GM12865 (cell line): ENCODE data around the gene MDM1.

Source experiments
- DNase-seq: peaks from one replicate; pipeline ENCODE4 v3.0.0; 2010; ENCODE audit warnings: low read depth
- H3K4me3 ChIP-seq: 2 replicates; pipeline ENCODE4 v1.5.1; 2011; ENCODE audit warnings: mild to moderate bottlenecking, low read depth, low read length, control low read depth
- CTCF ChIP-seq: IDR thresholded peaks from 2 replicates; pipeline ENCODE4 v1.5.1; 2011; ENCODE audit warnings: low read length, control low read depth, low read depth, inconsistent platforms; ENCODE audit not compliant: insufficient read depth; ENCODE audit errors: missing control alignments

The MDM1 gene

GRCh38 chr12:68290126-68290525, 42.0 kb downstream of the MDM1 start:
- H3K4me3 ChIP-seq: no peak overlapping the region
- DNase-seq: peak; percentile 90

GRCh38 chr12:68287106-68287505, 45.1 kb downstream of the MDM1 start:
- H3K4me3 ChIP-seq: no peak overlapping the region
- DNase-seq: no peak
- TF ChIP-seq CTCF: no peak

More at GRCh38 chr12:68290126-68290525, 42.0 kb downstream of the MDM1 start:
- TF ChIP-seq CTCF: no peak

- H3K4me3 ChIP-seq: no peak overlapping the region
- no peak for TF ChIP-seq CTCF
- no peak for DNase-seq
Measured at GRCh38 chr12:68286396-68286795, 45.8 kb downstream of the MDM1 start.

- DNase-seq: no peak
- H3K4me3 ChIP-seq: no peak overlapping the region
- no peak for TF ChIP-seq CTCF
Measured at GRCh38 chr12:68285541-68285940, 46.6 kb downstream of the MDM1 start.

- TF ChIP-seq CTCF: no peak
- DNase-seq: peak; percentile 30
- no peak overlapping the region for H3K4me3 ChIP-seq
Measured at GRCh38 chr12:68281322-68282077, 50.7 kb downstream of the MDM1 start.

- no peak for DNase-seq
- no peak for TF ChIP-seq CTCF
- no peak overlapping the region for H3K4me3 ChIP-seq
Measured at GRCh38 chr12:68280240-68280639, 51.9 kb downstream of the MDM1 start.
